K562 (cell line): ENCODE data around the gene THEMIS. TPM values are rescaled to one million over a fixed set of nuclear protein-coding genes. Genes with fewer than 3 reads are reported as not detected.

Experiments
- ATAC-seq: fragments of 200-7000 bp; cut with Tn5 transposase; 3 replicates; pipeline ENCODE4 v1.9.1; 2020; ENCODE audit warnings: moderate library complexity
- BruUV-seq: library from RNA; stranded (reverse); fragments of 400-500 nt; replicated peaks from 2 replicates; lab custom pipeline; 2021; lab: Mats Ljungman, UMichigan
- CTCF ChIA-PET: fragments of 300-600 bp; formaldehyde crosslinking; extraction: SDS; loops from one replicate; lab custom pipeline; 2021; ENCODE audit warnings: low intra/inter-chr PET ratio; lab: Yijun Ruan, JAX
- POLR2A ChIA-PET: fragments of 300-600, 350-650 bp; sonication (Branson Sonifier 250); formaldehyde crosslinking; extraction: SDS; loops from one replicate; lab custom pipeline; 2021; ENCODE audit warnings: antibody characterized with exemption, inconsistent platforms; lab: Yijun Ruan, JAX
- DNase-seq, 4 experiments: peaks; one replicate each; pipeline versions ENCODE4 v3.0.0 to v3.0.0-alpha.2; 2011 to 2018; ENCODE audit warnings: low spot score in 3 of 4, mixed read lengths in 3 of 4; ENCODE audit errors: extremely low read depth in 1 of 4
- FAIRE-seq: peaks from 2 replicates; lab custom pipeline; 2011; peaks lifted over from hg19 to GRCh38; lab: Jason Lieb, UNC
- H2AFZ ChIP-seq: 2 replicates; pipeline ENCODE4 v1.6.0; 2011; ENCODE audit warnings: low read depth, low read length, control low read depth, inconsistent platforms
- H3K27ac ChIP-seq: fragments of 200-600 bp; 3 replicates; pipeline ENCODE4 v1.8.0; 2011; ENCODE audit warnings: low read depth, mild to moderate bottlenecking, control low read depth, inconsistent platforms, low read length, moderate library complexity, mixed read lengths; ENCODE audit errors: extremely low read depth
- H3K27me3 ChIP-seq, 2 experiments: fragments of 300-600 bp in 1 of 2; 2 replicates in 1 of 2; 3 replicates in 1 of 2; pipeline versions ENCODE4 v1.6.0 to v1.8.0; 2011; ENCODE audit warnings: inconsistent platforms in 2 of 2, low read length in 2 of 2, mild to moderate bottlenecking in 1 of 2, mixed read lengths in 1 of 2, moderate library complexity in 1 of 2; ENCODE audit not compliant: control insufficient read depth in 2 of 2, insufficient read depth in 2 of 2
- H3K36me3 ChIP-seq: fragments of 300-600 bp; 3 replicates; pipeline ENCODE4 v1.8.0; 2011; ENCODE audit warnings: mild to moderate bottlenecking, low read length, inconsistent platforms; ENCODE audit not compliant: control insufficient read depth, insufficient read depth
- H3K4me1 ChIP-seq, 2 experiments: fragments of 200-600 bp in 1 of 2; replicated peaks in 1 of 2; 2 replicates in 1 of 2; 3 replicates in 1 of 2; pipeline versions ENCODE4 v1.5.1 to v1.8.0; 2011; ENCODE audit warnings: inconsistent platforms in 2 of 2, low read length in 2 of 2, mild to moderate bottlenecking in 1 of 2, mixed read lengths in 1 of 2, moderate library complexity in 1 of 2; ENCODE audit not compliant: control insufficient read depth in 2 of 2, insufficient read depth in 2 of 2
- H3K4me2 ChIP-seq: 2 replicates; pipeline ENCODE4 v1.6.1; 2011; ENCODE audit warnings: low read length, control low read depth, inconsistent platforms, mixed read lengths; ENCODE audit not compliant: insufficient read depth
- H3K4me3 ChIP-seq: fragments of 200-600 bp; sonication (generic), shearing (Covaris generic); 2 replicates; pipeline ENCODE4 v1.5.1; 2016; ENCODE audit warnings: control low read depth, inconsistent platforms
- H3K79me2 ChIP-seq: fragments of 200-600 bp; 3 replicates; pipeline ENCODE4 v1.8.0; 2011; ENCODE audit warnings: low read length, inconsistent platforms; ENCODE audit not compliant: control insufficient read depth, insufficient read depth
- H3K9ac ChIP-seq, 2 experiments: 2 replicates each; pipeline versions ENCODE4 v1.6.0 to v1.6.1; 2011; ENCODE audit warnings: low read depth in 2 of 2, low read length in 2 of 2, control low read depth in 1 of 2, inconsistent platforms in 1 of 2, mild to moderate bottlenecking in 1 of 2, mixed read lengths in 1 of 2; ENCODE audit not compliant: insufficient read depth in 1 of 2
- H3K9me1 ChIP-seq: one replicate; pipeline ENCODE4 v1.6.0; 2011; ENCODE audit warnings: inconsistent platforms, mild to moderate bottlenecking, low read length, moderate library complexity; ENCODE audit not compliant: control insufficient read depth, insufficient read depth
- H3K9me3 ChIP-seq: replicated peaks from 2 replicates; pipeline ENCODE4 v1.5.1; 2011; ENCODE audit warnings: low read depth, low read length, inconsistent platforms; ENCODE audit not compliant: control insufficient read depth, insufficient read depth
- H4K20me1 ChIP-seq: replicated peaks from 2 replicates; pipeline ENCODE4 v1.6.1; 2011; ENCODE audit warnings: low read length, inconsistent platforms, mixed read lengths; ENCODE audit not compliant: control insufficient read depth, insufficient read depth
- ARID1B ChIP-seq: fragments of 450-650 bp; IDR thresholded peaks from 2 replicates; pipeline ENCODE4 v1.6.1; 2016; ENCODE audit warnings: antibody characterized with exemption, mild to moderate bottlenecking, inconsistent platforms
- CBFB ChIP-seq: sonication (generic); formaldehyde crosslinking; IDR thresholded peaks from 2 replicates; pipeline ENCODE4 v1.4.0; 2020; ENCODE audit warnings: mild to moderate bottlenecking, missing genetic modification reagents
- CGGBP1 ChIP-seq: fragments of 250-450 bp; sonication (Bioruptor Pico); IDR thresholded peaks from 2 replicates; pipeline ENCODE4 v1.9.0; 2021; ENCODE audit warnings: mild to moderate bottlenecking
- EP300 ChIP-seq: IDR thresholded peaks from 2 replicates; pipeline ENCODE4 v1.6.1; 2012; ENCODE audit warnings: low read length, improper control_type of control experiment
- ETV6 ChIP-seq, 3 experiments: fragments of 150-350 bp in 1 of 3; sonication (generic) in 1 of 3; formaldehyde crosslinking in 1 of 3; IDR thresholded peaks; 2 replicates each; pipeline versions ENCODE4 v1.6.1 to v1.8.0; 2014 to 2022; ENCODE audit warnings: borderline replicate concordance in 2 of 3, low read depth in 2 of 3, antibody characterized with exemption in 1 of 3, low read length in 1 of 3, mild to moderate bottlenecking in 1 of 3, missing genetic modification reagents in 1 of 3
- HES1 ChIP-seq: fragments of 450-650 bp; IDR thresholded peaks from 2 replicates; pipeline ENCODE4 v1.6.1; 2016; ENCODE audit warnings: low read depth, mild to moderate bottlenecking, moderate library complexity
- JUND ChIP-seq, 2 experiments: IDR thresholded peaks; 2 replicates in 1 of 2; 3 replicates in 1 of 2; pipeline ENCODE4 v1.6.1; 2011; ENCODE audit warnings: borderline replicate concordance in 2 of 2, low read depth in 2 of 2, low read length in 2 of 2, improper control_type of control experiment in 1 of 2, missing biosample characterization in 1 of 2, missing genetic modification characterization in 1 of 2, missing genetic modification reagents in 1 of 2
- KLF6 ChIP-seq: fragments of 250-450 bp; sonication (Bioruptor Pico); IDR thresholded peaks from 2 replicates; pipeline ENCODE4 v1.4.0; 2020; ENCODE audit warnings: mild to moderate bottlenecking, moderate library complexity, borderline replicate concordance
- SAFB ChIP-seq: fragments of 200-400 bp; formaldehyde crosslinking; IDR thresholded peaks from 2 replicates; pipeline ENCODE4 v1.6.1; 2017; ENCODE audit warnings: low read depth, low read length, borderline replicate concordance
- SAP30 ChIP-seq: fragments of 200-600 bp; sonication (generic); IDR thresholded peaks from 2 replicates; pipeline ENCODE4 v1.6.1; 2012; ENCODE audit warnings: borderline replicate concordance, low read depth, mild to moderate bottlenecking, moderate library complexity, low read length, control low read depth, inconsistent platforms; ENCODE audit not compliant: insufficient read depth, poor library complexity, severe bottlenecking
- SMAD2 ChIP-seq: fragments of 150-350 bp; IDR thresholded peaks from 2 replicates; pipeline ENCODE4 v1.6.1; 2014; ENCODE audit warnings: low read depth, mild to moderate bottlenecking, low read length
- SMARCE1 ChIP-seq: fragments of 450-650 bp; IDR thresholded peaks from 2 replicates; pipeline ENCODE4 v1.7.1; 2016; ENCODE audit warnings: mild to moderate bottlenecking
- SP2 ChIP-seq: IDR thresholded peaks from 2 replicates; pipeline ENCODE4 v1.6.1; 2011; ENCODE audit warnings: mild to moderate bottlenecking, low read depth, low read length, moderate library complexity; ENCODE audit not compliant: poor library complexity, severe bottlenecking; ENCODE audit errors: extremely low read depth
- in situ Hi-C: fragments of 300-500 bp; cut with MboI; formaldehyde crosslinking; loops from 4 replicates; pipeline ENCODE4 v1.15.0; 2018; ENCODE audit warnings: inconsistent platforms, mixed read lengths
- intact Hi-C: fragments of 100-400 bp; cut with micrococcal nuclease; formaldehyde crosslinking; loops from 2 replicates; pipeline ENCODE4 v1.14.2; 2022
- polyA plus RNA-seq, 8 experiments: library from polyadenylated mRNA; depleted of rRNA in 4 of 8; stranded (reverse) in 5 of 8; unstranded in 3 of 8; fragments of >200 nt; fragmentation: Nextera tagmentation in 2 of 8; fragmentation: Illumina TruSeq in 1 of 8; extraction: Ambion mirVana in 2 of 8; extraction: Trizol in 1 of 8; gene quantifications; 2 replicates each; pipeline versions ENCODE4 v1.2.1 to v1.2.3, GENCODE V29; 2011 to 2014; ENCODE audit warnings: inconsistent platforms in 1 of 8, missing spikeins in 1 of 8
- total RNA-seq, 7 experiments: library from RNA; depleted of rRNA in 6 of 7; stranded (reverse); fragments of >200 nt in 6 of 7; fragmentation: Illumina TruSeq in 2 of 7; extraction: Trizol in 2 of 7; gene quantifications; 2 replicates each; pipeline versions ENCODE4 v1.2.1 to v1.2.3, GENCODE V29; 2011 to 2021; ENCODE audit warnings: low replicate concordance in 1 of 7
- TF ChIP-seq, protein P1 (sequence below): fragments of 450-650 bp; IDR thresholded peaks from 2 replicates; pipeline ENCODE4 v1.6.1; 2017; ENCODE audit warnings: antibody characterized with exemption
- TF ChIP-seq, protein P2 (sequence below): fragments of 250-450 bp; sonication (Bioruptor Pico); IDR thresholded peaks from 2 replicates; pipeline ENCODE4 v1.4.0; 2020

THEMIS gene
- total and polyA plus RNA-seq, 9 of the 15 experiments (the other 6 are each of a cell fraction or from before 2014, with no cell fraction given), result 0.09 TPM; not detected in 8

DNA sequence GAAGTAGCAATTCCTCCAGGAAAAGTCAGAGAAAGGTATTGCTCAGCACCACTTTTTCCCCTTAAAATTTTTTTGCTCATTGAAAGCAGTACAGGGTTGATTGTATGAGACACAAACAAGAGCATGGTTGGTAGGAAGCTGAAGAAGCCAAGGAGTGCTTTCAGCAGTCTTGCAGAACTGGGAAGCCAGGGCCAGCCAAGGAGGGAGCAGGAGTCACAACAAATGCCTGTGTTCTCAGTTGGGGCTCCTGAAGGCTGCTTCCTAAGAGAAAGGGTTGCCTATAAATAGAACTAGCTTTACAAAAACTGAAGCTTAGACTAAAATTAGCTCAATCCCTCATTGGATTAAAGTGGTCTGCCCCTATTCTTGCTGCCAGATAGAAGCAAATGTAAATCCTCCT lies 3.3 kb upstream of the THEMIS start:
- TF ChIP-seq, protein P1, sequence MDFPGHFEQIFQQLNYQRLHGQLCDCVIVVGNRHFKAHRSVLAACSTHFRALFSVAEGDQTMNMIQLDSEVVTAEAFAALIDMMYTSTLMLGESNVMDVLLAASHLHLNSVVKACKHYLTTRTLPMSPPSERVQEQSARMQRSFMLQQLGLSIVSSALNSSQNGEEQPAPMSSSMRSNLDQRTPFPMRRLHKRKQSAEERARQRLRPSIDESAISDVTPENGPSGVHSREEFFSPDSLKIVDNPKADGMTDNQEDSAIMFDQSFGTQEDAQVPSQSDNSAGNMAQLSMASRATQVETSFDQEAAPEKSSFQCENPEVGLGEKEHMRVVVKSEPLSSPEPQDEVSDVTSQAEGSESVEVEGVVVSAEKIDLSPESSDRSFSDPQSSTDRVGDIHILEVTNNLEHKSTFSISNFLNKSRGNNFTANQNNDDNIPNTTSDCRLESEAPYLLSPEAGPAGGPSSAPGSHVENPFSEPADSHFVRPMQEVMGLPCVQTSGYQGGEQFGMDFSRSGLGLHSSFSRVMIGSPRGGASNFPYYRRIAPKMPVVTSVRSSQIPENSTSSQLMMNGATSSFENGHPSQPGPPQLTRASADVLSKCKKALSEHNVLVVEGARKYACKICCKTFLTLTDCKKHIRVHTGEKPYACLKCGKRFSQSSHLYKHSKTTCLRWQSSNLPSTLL, result no peak
- TF ChIP-seq EP300 (no peak), KLF6 (no peak), JUND (IDR thresholded peaks at IDR 0.05; ENCODE audit: borderline replicate concordance, low read depth, low read length) (no peak), JUND (tag; IDR thresholded peaks at IDR 0.05; ENCODE audit: borderline replicate concordance, low read depth, low read length) (no peak), HES1 (no peak), CBFB (CRISPR knock-in tag) (no peak), SMARCE1 (no peak), SAFB (no peak), SMAD2 (no peak), SP2 (no peak), ARID1B (no peak), SAP30 (no peak), CGGBP1 (no peak), ETV6 (IDR thresholded peaks at IDR 0.05; ENCODE audit: borderline replicate concordance in 1 of 2, low read depth in 2 of 2, low read length in 1 of 2) (no peak), ETV6 (CRISPR knock-in tag; IDR thresholded peaks at IDR 0.05; ENCODE audit: borderline replicate concordance) (no peak)
- TF ChIP-seq, protein P2, sequence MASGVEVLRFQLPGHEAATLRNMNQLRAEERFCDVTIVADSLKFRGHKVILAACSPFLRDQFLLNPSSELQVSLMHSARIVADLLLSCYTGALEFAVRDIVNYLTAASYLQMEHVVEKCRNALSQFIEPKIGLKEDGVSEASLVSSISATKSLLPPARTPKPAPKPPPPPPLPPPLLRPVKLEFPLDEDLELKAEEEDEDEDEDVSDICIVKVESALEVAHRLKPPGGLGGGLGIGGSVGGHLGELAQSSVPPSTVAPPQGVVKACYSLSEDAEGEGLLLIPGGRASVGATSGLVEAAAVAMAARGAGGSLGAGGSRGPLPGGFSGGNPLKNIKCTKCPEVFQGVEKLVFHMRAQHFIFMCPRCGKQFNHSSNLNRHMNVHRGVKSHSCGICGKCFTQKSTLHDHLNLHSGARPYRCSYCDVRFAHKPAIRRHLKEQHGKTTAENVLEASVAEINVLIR (CRISPR knock-in tag), result no peak
- TF ChIP-seq, all 486 proteins: peak for 0
- POLR2A ChIA-PET, result no interaction called here
- Histone ChIP-seq H3K9ac (no peak overlapping the region), H3K27me3 (no peaks in the 10 kb centered on the region), H4K20me1 (no peaks in the 10 kb centered on the region), H3K79me2 (no peaks in the 10 kb centered on the region), H3K4me3 (no peak overlapping the region), H3K27ac (no peak overlapping the region), H2AFZ (no peak overlapping the region), H3K4me2 (no peak overlapping the region), H3K9me3 (peaks cover 3% of the 10 kb centered on the region; the same call in 1 of the 2 replicates), H3K4me1 (no peaks in the 10 kb centered on the region), H3K9me1 (no peaks in the 10 kb centered on the region), H3K36me3 (no peaks in the 10 kb centered on the region)
- in situ Hi-C loops, result no loop called here
- FAIRE-seq (no peak), ATAC-seq (no peak), DNase-seq (no peak)
- CTCF ChIA-PET, result no interaction called here
- no TSS peak for BruUV-seq
- intact Hi-C loops, result no loop called here
